Right renal pelvis (tissue), 4 donors: ENCODE measurements around the gene PBX4. TPM values are rescaled to one million over a fixed set of nuclear protein-coding genes. Genes with fewer than 3 reads are reported as not detected.

Experiments used
- DNase-seq, 4 donors: peaks; one replicate each; pipeline ENCODE4 v3.0.0-alpha.2; 2013; ENCODE audit warnings: low read depth in 4 of 4, low spot score in 3 of 4, missing footprints in 1 of 4
- polyA plus RNA-seq, 4 donors: library from polyadenylated mRNA; unstranded; fragments of 120-200 nt; gene quantifications; one replicate each; pipeline ENCODE4 v1.2.1, GENCODE V29; 2013; ENCODE audit not compliant: insufficient read length in 4 of 4

PBX4 gene
- polyA plus RNA-seq, 4 donors = 3.0 to 4.4 (median 3.8) TPM

GRCh38 chr19:19649580-19649995 is 31.1 kb upstream of the PBX4 start:
- DNase-seq = no peak

DNA sequence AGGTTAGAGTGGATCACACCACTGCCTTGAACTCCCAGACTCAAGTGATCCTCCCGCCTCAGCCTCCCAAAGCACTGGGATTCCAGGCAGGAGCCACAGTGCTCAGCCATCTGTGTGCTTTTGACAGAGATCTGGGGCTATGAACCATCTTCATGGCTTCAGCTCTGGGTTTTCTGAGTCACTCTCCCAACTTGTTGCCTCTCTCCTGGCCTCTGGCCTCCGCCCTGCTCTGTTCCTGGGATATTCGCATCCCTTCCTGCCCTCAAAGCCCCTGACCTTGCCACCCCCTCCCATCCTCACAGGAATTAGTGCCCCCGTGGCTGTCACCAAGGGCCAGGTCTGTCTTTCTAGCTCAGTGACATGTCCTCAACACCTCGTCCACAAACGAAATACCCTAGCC is 30.7 kb upstream of the PBX4 start:
- DNase-seq = no peak

DNA sequence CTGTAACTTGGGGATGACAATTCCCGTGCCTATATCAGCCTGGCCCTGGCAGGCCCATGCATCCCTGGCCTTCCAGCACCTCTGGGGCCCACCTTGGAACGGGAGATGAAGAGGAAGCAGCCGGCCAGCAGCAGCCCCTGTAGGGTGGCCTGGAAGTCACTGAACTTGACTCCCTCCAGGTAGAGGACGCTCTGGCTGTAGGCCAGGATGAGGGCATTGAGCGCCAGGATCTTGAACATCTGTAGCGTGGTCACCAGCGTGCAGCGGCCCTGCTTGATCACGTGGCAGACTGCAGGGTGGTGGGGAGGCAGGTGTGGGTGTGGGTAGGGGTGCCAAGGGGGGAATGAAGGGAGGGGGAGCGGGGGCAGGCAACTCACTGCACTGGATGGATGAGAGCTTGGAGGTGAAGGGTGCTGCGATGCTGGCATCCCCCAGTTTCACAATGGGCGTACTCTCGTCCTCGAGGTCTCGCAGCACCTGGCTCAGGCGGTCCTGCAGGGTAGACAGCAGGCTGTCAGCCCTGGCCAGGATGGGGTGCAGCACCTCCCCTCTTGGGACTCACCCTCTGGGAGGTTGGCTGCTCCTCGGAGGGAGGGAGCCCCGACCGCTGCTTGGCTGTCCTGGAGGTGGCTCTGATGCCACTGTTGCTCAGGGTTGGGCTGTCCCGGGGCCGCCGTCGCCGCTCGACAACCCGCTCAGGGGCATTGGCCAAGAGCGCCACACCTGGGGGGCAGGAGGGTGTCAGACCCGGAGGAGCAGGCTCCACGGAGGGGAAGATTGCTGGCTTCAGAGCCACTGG is 28.7 kb upstream of the PBX4 start:
- DNase-seq = no peak

DNA sequence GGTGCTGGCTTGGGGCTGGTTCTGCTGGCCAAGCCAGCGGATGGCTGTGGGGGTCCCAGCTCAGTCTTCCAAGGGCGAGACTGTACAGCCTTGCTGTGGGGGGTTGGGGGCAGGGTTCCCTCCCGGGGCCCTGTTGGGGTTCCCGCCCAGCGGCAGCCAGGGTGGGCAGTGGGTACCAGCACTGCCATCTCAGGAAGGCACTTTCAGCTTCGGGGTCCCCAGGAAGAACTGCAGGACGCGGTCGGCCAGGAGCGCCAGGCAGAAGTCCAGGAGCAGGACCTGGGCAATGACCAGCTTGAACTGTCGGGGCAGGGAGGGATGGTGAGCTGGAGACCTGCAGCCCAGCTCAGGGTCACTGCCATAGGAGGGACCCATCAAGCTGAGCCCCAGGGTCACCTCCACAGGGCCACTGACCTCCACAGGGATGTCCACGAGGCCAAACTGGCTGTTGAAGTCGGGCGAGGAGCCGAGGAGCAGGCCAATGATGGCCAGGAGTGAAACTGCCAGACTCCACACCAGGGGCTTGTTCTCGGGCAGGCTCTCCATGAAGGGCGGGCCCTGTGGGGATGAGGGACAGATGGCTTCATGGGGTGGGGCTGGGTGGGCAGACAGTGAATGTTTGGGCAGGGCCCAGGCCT is 26.9 kb upstream of the PBX4 start:
- DNase-seq = no peak

- no peak for DNase-seq
Observed at GRCh38 chr19:19644054-19644388, 25.5 kb upstream of the PBX4 start.

DNA sequence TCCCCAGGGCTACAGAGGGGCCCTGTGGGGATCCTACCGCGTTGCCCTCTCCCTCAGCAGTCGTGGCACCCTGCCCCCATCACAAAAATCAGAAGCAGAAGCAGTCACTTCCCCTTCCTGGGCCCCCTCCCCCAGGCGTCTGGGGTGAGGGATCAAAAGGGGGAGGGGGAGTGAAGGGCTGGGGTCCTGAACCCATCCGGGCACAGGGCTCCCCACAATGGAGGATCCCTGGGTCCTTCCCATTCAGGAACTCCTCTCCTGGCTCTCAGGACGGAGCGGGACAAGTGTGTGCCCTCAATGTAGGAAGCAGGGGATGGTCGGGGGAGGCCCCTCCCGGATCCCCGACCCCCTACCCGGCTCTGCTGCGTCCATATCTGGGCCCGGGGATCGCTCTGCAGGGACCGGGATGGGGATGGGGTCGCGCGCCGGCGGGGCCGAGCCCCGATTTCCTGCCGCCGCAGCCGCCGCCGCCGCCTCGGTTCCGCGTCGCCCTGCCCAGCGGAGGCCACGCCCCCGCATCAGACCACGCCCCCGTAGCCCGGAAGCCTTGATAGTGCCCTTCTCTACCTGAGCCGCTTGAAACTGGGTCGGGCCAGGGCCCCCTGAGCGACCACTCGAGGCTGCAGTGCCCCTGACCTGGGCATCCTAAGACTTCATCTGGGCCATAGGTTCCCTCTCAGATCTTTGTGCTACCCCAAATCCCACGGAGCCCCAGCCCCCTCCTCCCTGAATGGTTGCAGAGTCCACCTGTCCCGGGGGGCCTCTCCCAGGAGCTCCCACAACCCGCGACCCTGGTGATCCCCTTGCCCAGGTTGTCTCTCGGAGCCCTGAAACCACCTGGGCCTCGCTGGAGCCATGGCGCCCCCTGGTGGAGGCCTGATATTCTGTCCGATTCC is 24.9 kb upstream of the PBX4 start, which contains the start of gene GMIP:
Gene GMIP, minus strand, starts transcription at position 500 of the 896 bp plus-strand sequence. Its CDS starts 128 bp downstream, at position 372.
- DNase-seq = no peak

DNA sequence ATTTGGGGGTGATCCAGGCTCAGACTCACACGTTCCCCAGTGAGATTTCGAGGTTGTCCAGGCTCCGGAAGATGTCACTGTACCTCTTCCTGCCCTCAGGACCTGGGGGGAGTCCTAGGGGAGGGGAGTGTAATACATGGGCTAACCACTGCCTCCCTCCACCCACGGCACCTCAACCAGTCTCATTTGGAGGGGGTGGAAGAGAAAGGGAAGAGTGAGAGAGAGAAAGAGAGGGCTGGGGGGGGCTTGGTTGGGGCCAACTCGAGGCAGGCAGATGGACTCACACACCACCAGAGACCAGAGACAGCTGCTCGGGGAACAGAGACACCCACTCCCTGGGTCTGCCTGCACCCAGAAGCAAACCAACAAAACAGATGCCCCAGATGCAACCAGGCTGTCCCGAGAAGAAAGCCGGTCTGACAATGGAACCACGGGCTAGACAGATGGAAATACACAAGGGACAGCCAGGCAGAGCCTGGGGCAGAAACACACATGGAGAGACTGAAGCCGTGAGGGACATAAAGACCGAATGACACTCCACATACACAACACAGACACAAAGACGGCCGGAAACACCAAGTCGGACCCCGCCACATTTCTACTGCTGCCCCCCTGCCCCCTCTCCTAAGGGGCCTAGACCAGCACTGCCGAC is 24.1 kb upstream of the PBX4 start:
- no peak for DNase-seq

DNA sequence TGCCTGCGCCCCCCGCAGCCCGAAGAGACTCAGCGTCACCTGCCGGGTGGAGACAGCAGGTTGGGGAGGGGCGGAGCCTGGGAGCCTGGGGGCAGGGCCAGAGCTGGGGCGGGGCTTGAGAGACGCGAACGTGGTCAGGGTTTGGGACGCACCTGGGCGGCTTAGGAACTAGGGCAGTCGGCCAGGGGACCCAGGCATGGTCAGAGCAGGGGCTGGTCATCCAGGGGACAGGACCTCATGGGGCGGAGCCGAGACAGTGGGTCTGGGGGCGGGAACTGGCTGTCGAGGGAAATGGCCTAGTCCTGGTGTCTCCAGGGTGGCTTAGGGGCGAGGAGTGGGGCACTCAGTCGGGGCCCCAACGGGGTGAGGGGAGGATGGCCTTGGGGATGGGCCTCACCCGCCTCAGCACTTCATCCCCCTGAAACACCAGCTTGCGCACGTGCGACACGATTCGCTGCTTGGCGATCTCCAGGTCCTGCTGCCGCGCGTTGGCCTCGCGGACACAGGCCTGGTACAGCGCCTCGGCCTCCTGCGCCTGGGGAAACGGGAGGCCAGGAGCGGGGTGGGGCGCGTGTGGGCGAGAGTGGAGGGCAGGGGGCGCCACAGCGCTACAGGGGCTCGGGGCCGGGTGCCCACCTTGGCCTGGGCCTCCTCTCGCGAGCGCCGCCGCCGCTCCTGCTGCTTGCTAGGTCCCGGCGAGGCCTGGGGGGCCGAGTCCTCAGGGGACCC is 19.2 kb upstream of the PBX4 start:
- DNase-seq = no peak

DNA sequence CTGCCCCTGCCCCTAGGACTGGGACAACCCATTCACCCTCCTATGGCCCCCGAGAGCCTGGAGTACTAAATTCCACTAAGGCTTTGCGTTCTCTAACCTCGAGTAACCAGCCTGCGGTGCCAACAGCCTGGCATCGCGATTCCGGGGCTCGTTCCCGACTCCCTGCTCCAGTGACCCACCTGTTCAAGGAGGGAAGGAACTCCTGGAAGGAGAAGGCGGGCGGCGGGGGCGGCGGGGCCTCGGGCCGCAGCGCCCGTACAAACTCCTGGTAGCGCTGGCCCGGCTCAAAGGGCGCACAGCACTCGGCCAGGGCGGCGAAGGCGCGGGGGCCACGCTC is 18.7 kb upstream of the PBX4 start:
- no peak for DNase-seq

DNA sequence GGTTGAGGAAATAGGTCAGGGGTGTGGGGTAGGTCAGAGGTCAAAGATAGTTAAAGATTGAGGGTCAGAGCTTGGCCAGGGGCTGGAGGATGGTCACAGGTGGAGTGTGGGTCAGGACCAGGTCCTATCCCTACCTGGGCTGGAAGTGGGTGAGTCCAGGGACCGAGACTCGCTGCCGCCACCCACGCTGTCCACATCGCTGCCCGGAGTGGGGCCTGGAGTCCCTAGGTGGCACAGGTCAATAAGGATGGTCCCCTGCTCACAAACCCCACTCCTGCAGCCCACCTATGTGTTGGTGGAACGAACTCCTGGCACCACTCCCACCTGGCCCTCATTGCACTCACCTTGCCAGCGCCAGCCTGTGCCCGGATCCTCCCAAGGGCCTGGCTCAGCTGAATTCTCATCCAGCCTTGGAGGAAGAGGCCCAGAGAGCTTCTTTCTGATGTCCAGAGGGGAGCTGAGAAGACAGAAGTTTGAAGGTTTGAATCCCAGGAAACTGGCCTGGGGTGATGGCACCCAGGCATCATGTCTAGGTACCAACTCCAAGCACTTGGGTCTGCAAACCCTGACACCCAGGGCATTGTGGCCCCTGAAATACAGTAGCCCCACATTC is 18.2 kb upstream of the PBX4 start:
- DNase-seq = no peak

DNA sequence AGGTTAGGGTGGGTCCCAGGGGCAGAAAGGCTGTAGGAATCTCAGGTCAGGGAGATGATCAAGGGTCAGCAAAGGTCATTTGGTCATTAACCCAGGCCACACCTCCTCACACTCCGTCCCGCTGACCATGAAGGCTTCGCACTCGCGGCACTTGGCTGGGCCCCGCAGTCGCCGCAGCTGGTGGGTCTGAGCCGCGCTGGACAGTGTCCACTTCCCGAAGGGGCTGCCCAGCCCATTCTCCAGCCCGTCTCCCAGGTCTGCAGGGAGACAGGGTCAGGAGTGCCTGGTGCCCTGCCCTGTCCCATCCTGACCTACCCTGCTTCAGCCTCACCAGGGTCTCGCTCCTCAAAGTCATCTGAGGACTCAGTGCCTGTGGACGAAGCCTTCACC is 16.8 kb upstream of the PBX4 start:
- DNase-seq = no peak

GRCh38 chr19:19634516-19635312 is 16.2 kb upstream of the PBX4 start:
- DNase-seq = no peak

GRCh38 chr19:19633711-19634515 is 15.4 kb upstream of the PBX4 start:
- DNase-seq = no peak

GRCh38 chr19:19632661-19633060 is 14.2 kb upstream of the PBX4 start:
- DNase-seq = no peak

- DNase-seq = no peak
Observed at GRCh38 chr19:19631346-19631745, 12.9 kb upstream of the PBX4 start.

DNA sequence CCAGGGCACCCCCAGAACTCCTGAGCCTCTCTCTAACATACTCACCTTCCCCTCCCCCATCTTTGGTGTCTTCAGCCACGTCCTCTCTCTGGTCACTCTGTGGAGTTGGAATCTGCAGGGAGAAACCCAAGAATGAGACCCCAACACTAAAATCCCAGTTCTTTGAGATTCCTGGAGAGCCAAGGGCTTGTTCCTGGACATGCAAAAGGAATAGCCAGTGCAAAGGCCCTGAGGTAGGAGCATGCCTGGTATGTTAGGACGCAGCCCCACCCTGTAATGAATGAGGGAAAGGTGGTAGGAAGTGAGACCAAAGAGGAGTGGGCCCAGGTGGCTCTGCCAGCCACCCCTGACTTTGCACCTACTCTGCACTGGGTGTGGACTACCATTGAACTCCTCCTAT is 11.9 kb upstream of the PBX4 start:
- DNase-seq = no peak

DNA sequence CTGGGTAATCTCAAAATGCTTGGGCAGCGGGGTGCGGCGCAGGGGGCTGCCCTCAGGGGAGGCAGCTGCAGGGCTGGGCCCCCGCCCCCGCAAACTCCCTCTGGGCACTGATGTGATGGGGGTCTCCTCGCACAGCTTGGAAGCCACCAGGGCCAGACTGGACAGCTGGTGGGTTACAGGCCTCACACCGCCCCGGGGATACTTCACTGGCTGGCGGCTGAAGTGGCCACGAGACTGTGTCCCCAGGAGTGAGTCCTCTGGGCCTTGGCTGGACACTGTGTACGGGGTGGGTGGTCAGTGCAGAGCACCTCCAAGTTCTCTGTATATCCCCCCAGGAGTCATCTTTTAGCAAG is 11.6 kb upstream of the PBX4 start:
- DNase-seq = no peak

- no peak for DNase-seq
Observed at GRCh38 chr19:19628501-19629134, 10.1 kb upstream of the PBX4 start.
